Lung (tissue), 12 donors: ENCODE measurements around the gene TPI1. TPM values are rescaled to one million over a fixed set of nuclear protein-coding genes. Genes with fewer than 3 reads are reported as not detected.

ENCODE experiments used
- ATAC-seq: fragments of 200-7000 bp; cut with Tn5 transposase; one replicate; pipeline ENCODE4 v1.9.1; 2020; ENCODE audit warnings: moderate number of reproducible peaks; ENCODE audit not compliant: insufficient read depth, low FRiP score
- DNase-seq, 3 donors: peaks; one replicate each; pipeline ENCODE4 v3.0.0-alpha.2; 2013 to 2017
- H3K27ac ChIP-seq, 2 donors: one replicate each; pipeline ENCODE4 v1.5.1; 2013; ENCODE audit warnings: mild to moderate bottlenecking in 2 of 2, moderate library complexity in 2 of 2, control low read depth in 1 of 2, inconsistent platforms in 1 of 2, low read depth in 1 of 2, low read length in 1 of 2
- H3K27me3 ChIP-seq, 3 donors: one replicate each; pipeline ENCODE4 v1.5.1; 2013; ENCODE audit warnings: low read length in 2 of 3; ENCODE audit not compliant: control insufficient read depth in 3 of 3, insufficient read depth in 3 of 3
- H3K36me3 ChIP-seq, 4 donors: one replicate each; pipeline ENCODE4 v1.5.1; 2013; ENCODE audit warnings: low read length in 4 of 4, mild to moderate bottlenecking in 1 of 4, moderate library complexity in 1 of 4; ENCODE audit not compliant: control insufficient read depth in 4 of 4, insufficient read depth in 4 of 4
- H3K4me1 ChIP-seq, 5 donors: one replicate each; pipeline ENCODE4 v1.5.1; 2013; ENCODE audit warnings: low read length in 5 of 5, mild to moderate bottlenecking in 2 of 5, moderate library complexity in 1 of 5; ENCODE audit not compliant: control insufficient read depth in 5 of 5, insufficient read depth in 5 of 5
- H3K4me3 ChIP-seq: one replicate; pipeline ENCODE4 v1.5.1; 2013; ENCODE audit warnings: mild to moderate bottlenecking, control low read depth, moderate library complexity
- H3K9ac ChIP-seq, 2 donors: one replicate each; pipeline ENCODE4 v1.5.1; 2013; ENCODE audit warnings: low read length in 2 of 2, control low read depth in 1 of 2; ENCODE audit not compliant: insufficient read depth in 1 of 2
- H3K9me3 ChIP-seq, 4 donors: one replicate each; pipeline ENCODE4 v1.5.1; 2013; ENCODE audit warnings: low read length in 3 of 4, mild to moderate bottlenecking in 1 of 4, moderate library complexity in 1 of 4; ENCODE audit not compliant: control insufficient read depth in 4 of 4, insufficient read depth in 3 of 4
- CTCF ChIP-seq: IDR thresholded peaks from 2 replicates; pipeline ENCODE4 v1.5.1; 2012; ENCODE audit warnings: mild to moderate bottlenecking; ENCODE audit errors: control extremely low read depth, extremely low read depth
- WGBS, 2 donors: extraction: QIAGEN DNeasy Blood & Tissue Kit; methylation state at CpG; one replicate each; pipeline ENCODE4 v1.1.7; 2013; 5-methylcytosine and 5-hydroxymethylcytosine counted together
- polyA plus RNA-seq, 2 donors: library from polyadenylated mRNA; stranded (reverse); fragments of 200-250 nt; gene quantifications; one replicate each; pipeline ENCODE4 v1.2.1, GENCODE V29; 2013
- total RNA-seq, 2 donors: library from RNA; depleted of rRNA in 1 of 2; stranded (reverse); fragments of >200 nt in 1 of 2; gene quantifications; one replicate each; pipeline ENCODE4 v1.2.1, GENCODE V29; 2014 to 2021
- donor health status: control.
- donor health status: control.
- donor health status: Bipolar disorder and iron deficiency.
- donor health status: healthy.
- donor health status: DM: yes; HTN: yes; CAD: no.

TPI1 gene
- total and polyA plus RNA-seq, 4 donors = 256 to 1,097 (median 435) TPM

DNA sequence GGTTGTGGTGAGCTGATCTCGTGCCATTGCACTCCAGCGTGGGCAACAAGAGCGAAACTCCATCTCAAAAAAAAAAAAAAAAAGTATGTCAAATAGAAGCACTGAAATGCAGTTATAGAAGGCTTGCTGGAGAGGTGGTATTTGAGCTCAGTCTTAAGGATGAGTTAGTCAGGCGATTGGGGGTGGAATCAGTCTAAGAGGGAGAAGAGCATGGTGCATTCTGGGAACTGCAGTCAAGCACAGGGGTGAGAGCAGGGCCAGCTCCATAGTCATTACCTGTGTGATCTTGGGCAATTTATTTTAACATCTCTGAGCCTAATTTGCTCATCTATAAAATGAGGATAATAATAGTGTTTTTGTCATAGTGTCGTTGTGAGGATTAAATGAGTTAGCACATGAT lies 32.5 kb upstream of the TPI1 start:
- Histone ChIP-seq H3K27ac (no peak overlapping the region), H3K9ac (no peak overlapping the region), H3K27me3 (no peaks in the 10 kb centered on the region), H3K4me3 (no peak overlapping the region), H3K36me3 (peaks cover 0 to 23% (median 14%) of the 10 kb centered on the region in 4 donors), H3K9me3 (no peaks in the 10 kb centered on the region), H3K4me1 (peaks cover 0 to 4% (median 0%) of the 10 kb centered on the region in 5 donors)
- WGBS, 2 donors = 88% methylated on average over 5 of the region's 5 CpGs
- DNase-seq (no peak), ATAC-seq (no peak)
- TF ChIP-seq CTCF = no peak

- H3K36me3 ChIP-seq = peaks cover 0 to 17% (median 11%) of the 10 kb centered on the region in 4 donors
- no peak for TF ChIP-seq CTCF
These were observed 30.5 kb upstream of the TPI1 start for GRCh38 chr12:6836851-6837250.

DNA sequence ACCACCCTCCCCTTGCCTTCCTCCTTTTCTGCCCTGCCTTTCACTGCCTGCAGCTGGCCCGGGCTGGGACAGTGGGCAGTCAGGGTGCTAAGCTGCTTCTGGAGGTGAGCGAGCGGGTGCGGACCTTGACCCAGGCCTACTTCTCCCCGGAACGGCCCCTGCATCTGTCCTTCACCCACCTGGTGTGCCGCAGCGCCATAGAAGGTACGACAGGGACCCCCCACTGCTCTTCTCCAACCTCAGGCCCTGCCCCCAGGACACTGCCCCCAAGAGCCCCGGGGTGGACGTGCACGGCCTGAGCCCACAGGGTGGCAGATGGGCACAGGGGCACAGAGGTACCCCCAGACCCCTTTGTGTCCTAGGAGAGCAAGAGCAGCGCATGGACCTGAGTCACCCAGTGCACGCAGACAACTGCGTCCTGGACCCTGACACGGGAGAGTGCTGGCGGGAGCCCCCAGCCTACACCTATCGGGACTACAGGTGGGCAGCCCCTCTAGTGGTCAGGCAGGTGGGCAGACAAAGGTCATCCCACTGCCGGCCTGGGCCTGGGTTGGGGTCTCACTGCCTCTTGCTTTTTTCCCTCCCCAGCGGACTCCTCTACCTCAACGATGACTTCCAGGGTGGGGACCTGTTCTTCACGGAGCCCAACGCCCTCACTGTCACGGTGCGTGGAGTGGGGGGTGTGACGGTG lies 29.8 kb upstream of the TPI1 start:
- no peak overlapping the region for H3K27ac ChIP-seq
- H3K4me1 ChIP-seq = no peaks in the 10 kb centered on the region
- no peaks in the 10 kb centered on the region for H3K9me3 ChIP-seq
- no peak for TF ChIP-seq CTCF
- no peak for DNase-seq
- H3K9ac ChIP-seq = no peak overlapping the region
- H3K27me3 ChIP-seq = no peaks in the 10 kb centered on the region
- WGBS, 2 donors = 94 to 98% methylated on average over 25 to 26 of the region's 26 CpGs
- H3K4me3 ChIP-seq = no peak overlapping the region
- no peak for ATAC-seq
- peaks cover 0 to 17% (median 11%) of the 10 kb centered on the region in 4 donors for H3K36me3 ChIP-seq

More at GRCh38 chr12:6836851-6837250, 30.5 kb upstream of the TPI1 start:
- H3K9ac ChIP-seq = no peak overlapping the region
- no peak overlapping the region for H3K27ac ChIP-seq
- no peaks in the 10 kb centered on the region for H3K4me1 ChIP-seq
- no peak overlapping the region for H3K4me3 ChIP-seq
- WGBS, 2 donors = 95 to 98% methylated on average over 16 of the region's 16 CpGs
- no peaks in the 10 kb centered on the region for H3K9me3 ChIP-seq
- DNase-seq (no peak), ATAC-seq (no peak)
- no peaks in the 10 kb centered on the region for H3K27me3 ChIP-seq

DNA sequence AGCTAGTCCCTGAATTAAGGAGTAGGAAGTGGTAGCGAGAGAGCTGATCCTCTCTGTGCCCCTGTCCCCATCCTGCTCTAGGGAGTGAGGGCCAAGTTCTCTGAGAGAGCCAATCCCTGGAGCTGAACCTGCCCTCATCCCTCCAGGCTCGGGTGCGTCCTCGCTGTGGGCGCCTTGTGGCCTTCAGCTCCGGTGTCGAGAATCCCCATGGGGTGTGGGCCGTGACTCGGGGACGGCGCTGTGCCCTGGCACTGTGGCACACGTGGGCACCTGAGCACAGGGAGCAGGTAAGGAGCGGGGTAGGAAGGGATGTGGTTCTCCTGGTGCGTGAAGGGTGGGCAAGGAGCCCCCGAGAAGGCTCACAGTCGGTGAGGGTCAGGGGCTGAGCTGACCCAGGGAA lies 28.5 kb upstream of the TPI1 start:
- H3K27me3 ChIP-seq = no peaks in the 10 kb centered on the region
- no peak overlapping the region for H3K4me3 ChIP-seq
- H3K36me3 ChIP-seq = peaks cover 0 to 25% (median 9%) of the 10 kb centered on the region in 4 donors
- no peak for DNase-seq
- H3K9ac ChIP-seq = no peak overlapping the region
- no peaks in the 10 kb centered on the region for H3K9me3 ChIP-seq
- ATAC-seq = no peak
- no peak overlapping the region for H3K27ac ChIP-seq
- TF ChIP-seq CTCF = no peak
- 94 to 96% methylated on average over 16 of the region's 16 CpGs for WGBS, 2 donors
- no peaks in the 10 kb centered on the region for H3K4me1 ChIP-seq
